SJCRH30 (cell line): Measurements from ENCODE around the gene HBG2. TPM values are rescaled to one million over a fixed set of nuclear protein-coding genes. Genes with fewer than 3 reads are reported as not detected.
"Not testable (repeated sequence)": the region's sequence is repeated elsewhere in the genome, so short reads cannot be mapped to it uniquely, and the experiment has no call there.

Experiments used
- DNase-seq, 2 experiments: peaks; one replicate each; pipeline ENCODE4 v3.0.0-alpha.2; 2015 to 2020
- H3K27ac ChIP-seq: fragments of 250-450 bp; sonication (Bioruptor Pico); 2 replicates; pipeline ENCODE4 v1.5.1; 2020; ENCODE audit warnings: mild to moderate bottlenecking, moderate library complexity
- H3K27me3 ChIP-seq: fragments of 250-450 bp; sonication (Bioruptor Pico); 2 replicates; pipeline ENCODE4 v1.5.1; 2020; ENCODE audit warnings: mild to moderate bottlenecking, moderate library complexity
- H3K36me3 ChIP-seq: fragments of 250-450 bp; sonication (Bioruptor Pico); 2 replicates; pipeline ENCODE4 v1.5.1; 2020; ENCODE audit warnings: mild to moderate bottlenecking, moderate library complexity
- H3K4me1 ChIP-seq: fragments of 250-450 bp; sonication (Bioruptor Pico); 2 replicates; pipeline ENCODE4 v1.5.1; 2020; ENCODE audit warnings: mild to moderate bottlenecking, moderate library complexity
- H3K4me3 ChIP-seq: fragments of 250-450 bp; sonication (Bioruptor Pico); 2 replicates; pipeline ENCODE4 v1.5.1; 2020; ENCODE audit warnings: mild to moderate bottlenecking, moderate library complexity
- H3K9me3 ChIP-seq: fragments of 250-450 bp; sonication (Bioruptor Pico); replicated peaks from 2 replicates; pipeline ENCODE4 v1.5.1; 2020; ENCODE audit warnings: mild to moderate bottlenecking, moderate library complexity
- total RNA-seq: library from RNA; depleted of rRNA; stranded (reverse); fragments of >200 nt; shearing (Covaris generic); gene quantifications from 2 replicates; pipeline ENCODE4 v1.2.3, GENCODE V29; 2014; rRNA removed

Gene HBG2
- not detected in 2 replicates for total RNA-seq

GRCh38 chr11:5254646-5255413, at the start of gene HBG2:
Gene HBG2, minus strand, starts transcription at chr11:5254781. Its CDS starts 53 bp downstream, at chr11:5254728.
- H3K27ac ChIP-seq, H3K9me3 ChIP-seq, H3K27me3 ChIP-seq, H3K4me3 ChIP-seq, DNase-seq, H3K36me3 ChIP-seq, H3K4me1 ChIP-seq: not testable (repeated sequence)

DNA sequence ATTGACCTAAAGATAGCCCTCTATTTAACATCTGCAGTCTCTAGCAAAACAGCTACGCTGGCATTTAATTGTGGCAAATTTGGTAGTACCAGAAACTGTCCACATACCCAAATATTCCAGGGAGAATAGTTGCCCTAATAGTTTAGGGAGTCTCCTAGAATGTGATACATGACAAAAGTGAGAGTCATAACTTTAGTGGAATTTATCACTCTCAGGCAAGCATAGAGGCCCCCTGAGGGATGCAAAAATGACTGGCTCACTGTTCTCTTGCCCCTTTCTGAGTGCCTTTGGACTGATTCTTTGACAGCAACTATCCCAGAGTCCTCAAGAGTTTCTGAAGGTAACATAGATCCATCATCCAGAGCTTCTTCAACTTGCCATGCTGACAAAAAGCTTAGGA, 49.5 kb upstream of the HBG2 start:
- no peak overlapping the region for H3K27ac ChIP-seq
- H3K4me1 ChIP-seq: no peaks in the 10 kb centered on the region
- no peak overlapping the region for H3K4me3 ChIP-seq
- no peaks in the 10 kb centered on the region; the same call in 1 of the 2 replicates for H3K36me3 ChIP-seq
- H3K9me3 ChIP-seq: no peaks in the 10 kb centered on the region
- no peaks in the 10 kb centered on the region for H3K27me3 ChIP-seq
- no peak for DNase-seq

GRCh38 chr11:5303626-5304025, 49.0 kb upstream of the HBG2 start:
- H3K9me3 ChIP-seq: no peaks in the 10 kb centered on the region
- no peak overlapping the region for H3K4me3 ChIP-seq
- H3K27ac ChIP-seq: no peak overlapping the region
- H3K36me3 ChIP-seq: no peaks in the 10 kb centered on the region; the same call in 1 of the 2 replicates
- no peaks in the 10 kb centered on the region for H3K27me3 ChIP-seq
- no peaks in the 10 kb centered on the region for H3K4me1 ChIP-seq
- DNase-seq: no peak

DNA sequence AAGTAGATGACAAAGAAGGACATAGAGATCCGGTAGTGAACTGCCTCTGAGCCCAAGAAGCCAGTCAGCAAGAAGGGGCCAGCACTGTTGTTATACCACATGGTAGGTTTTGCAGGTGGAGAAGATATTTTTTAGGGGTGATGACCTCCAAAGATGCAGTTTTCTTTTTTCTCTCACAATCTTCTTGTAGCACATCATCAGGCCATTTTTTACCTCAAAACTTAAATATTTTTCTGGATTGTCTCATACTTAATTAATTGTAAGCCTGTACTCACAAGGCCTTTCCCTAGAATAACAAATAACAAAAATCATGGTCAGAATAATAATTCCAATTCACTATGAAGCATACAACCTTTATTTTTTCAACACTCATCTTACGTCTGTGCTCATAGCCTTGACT, 47.3 kb upstream of the HBG2 start, which contains the start of gene OR51B4:
OR51B4 (minus strand) TSS at position 101 of the 400 bp plus-strand sequence; CDS start at position 101, 0 bp downstream.
- H3K36me3 ChIP-seq: no peaks in the 10 kb centered on the region
- no peaks in the 10 kb centered on the region; the same call in 1 of the 2 replicates for H3K27me3 ChIP-seq
- no peak within 1 kb of the TSS for H3K27ac ChIP-seq
- DNase-seq: no peak
- no peaks in the 10 kb centered on the region for H3K4me1 ChIP-seq
- H3K4me3 ChIP-seq: no peak within 1 kb of the TSS
- H3K9me3 ChIP-seq: no peaks in the 10 kb centered on the region

GRCh38 chr11:5300251-5300650, 45.7 kb upstream of the HBG2 start:
- Histone ChIP-seq H3K27me3 (no peaks in the 10 kb centered on the region; the same call in 1 of the 2 replicates), H3K4me3 (no peak overlapping the region), H3K27ac (no peak overlapping the region), H3K9me3 (no peaks in the 10 kb centered on the region), H3K4me1 (no peaks in the 10 kb centered on the region), H3K36me3 (no peaks in the 10 kb centered on the region)
- DNase-seq: no peak

- Histone ChIP-seq H3K27me3 (no peaks in the 10 kb centered on the region; the same call in 1 of the 2 replicates), H3K4me1 (no peaks in the 10 kb centered on the region), H3K27ac (no peak overlapping the region), H3K4me3 (no peak overlapping the region), H3K9me3 (no peaks in the 10 kb centered on the region), H3K36me3 (no peaks in the 10 kb centered on the region)
- DNase-seq: no peak
Measured at GRCh38 chr11:5298451-5298850, 43.9 kb upstream of the HBG2 start.

GRCh38 chr11:5297721-5298323, 43.2 kb upstream of the HBG2 start:
- H3K36me3 ChIP-seq: no peaks in the 10 kb centered on the region
- no peaks in the 10 kb centered on the region for H3K4me1 ChIP-seq
- H3K9me3 ChIP-seq: no peaks in the 10 kb centered on the region
- no peaks in the 10 kb centered on the region; the same call in 1 of the 2 replicates for H3K27me3 ChIP-seq
- H3K4me3 ChIP-seq: no peak overlapping the region
- no peak for DNase-seq
- H3K27ac ChIP-seq: no peak overlapping the region

GRCh38 chr11:5294342-5294995, 39.9 kb upstream of the HBG2 start:
- not testable (repeated sequence) for H3K4me3 ChIP-seq, H3K9me3 ChIP-seq, H3K36me3 ChIP-seq, H3K4me1 ChIP-seq, H3K27ac ChIP-seq, DNase-seq, H3K27me3 ChIP-seq

DNA sequence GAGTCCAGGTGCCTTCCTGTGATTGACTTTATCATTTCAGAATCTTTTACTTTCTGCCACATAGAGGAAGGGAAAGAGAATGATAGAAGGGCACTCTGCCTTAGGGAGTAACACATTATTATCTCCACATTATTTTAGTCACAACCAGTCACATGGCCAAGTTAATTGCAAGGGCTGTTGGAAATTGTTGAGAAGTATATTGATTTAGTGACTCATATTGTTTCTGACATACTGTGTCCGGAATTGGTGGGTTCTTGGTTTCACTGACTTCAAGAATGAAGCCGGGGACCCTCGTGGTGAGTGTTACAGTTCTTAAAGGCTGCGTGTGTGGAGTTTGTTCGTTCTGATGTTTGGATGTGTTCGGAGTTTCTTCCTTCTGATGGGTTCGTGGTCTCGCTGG, 38.4 kb upstream of the HBG2 start:
- no peak for DNase-seq
- no peak overlapping the region for H3K4me3 ChIP-seq
- no peak overlapping the region for H3K27ac ChIP-seq
- H3K9me3 ChIP-seq: no peaks in the 10 kb centered on the region
- no peaks in the 10 kb centered on the region for H3K36me3 ChIP-seq
- H3K27me3 ChIP-seq: no peaks in the 10 kb centered on the region; the same call in 1 of the 2 replicates
- no peaks in the 10 kb centered on the region for H3K4me1 ChIP-seq

- DNase-seq: peak in 1 of 2 experiments; percentile 17
Measured at GRCh38 chr11:5291207-5291838, 36.7 kb upstream of the HBG2 start.

GRCh38 chr11:5290106-5290505, 35.5 kb upstream of the HBG2 start:
- no peak overlapping the region for H3K4me3 ChIP-seq
- H3K36me3 ChIP-seq: no peaks in the 10 kb centered on the region
- no peaks in the 10 kb centered on the region for H3K4me1 ChIP-seq
- no peak overlapping the region for H3K27ac ChIP-seq
- no peaks in the 10 kb centered on the region for H3K27me3 ChIP-seq
- DNase-seq: no peak
- no peaks in the 10 kb centered on the region for H3K9me3 ChIP-seq

More at GRCh38 chr11:5291207-5291838, 36.7 kb upstream of the HBG2 start:
- H3K4me3 ChIP-seq: no peak overlapping the region
- H3K4me1 ChIP-seq: no peaks in the 10 kb centered on the region
- H3K27me3 ChIP-seq: no peaks in the 10 kb centered on the region; the same call in 1 of the 2 replicates
- no peaks in the 10 kb centered on the region for H3K36me3 ChIP-seq
- no peak overlapping the region for H3K27ac ChIP-seq
- no peaks in the 10 kb centered on the region for H3K9me3 ChIP-seq

DNA sequence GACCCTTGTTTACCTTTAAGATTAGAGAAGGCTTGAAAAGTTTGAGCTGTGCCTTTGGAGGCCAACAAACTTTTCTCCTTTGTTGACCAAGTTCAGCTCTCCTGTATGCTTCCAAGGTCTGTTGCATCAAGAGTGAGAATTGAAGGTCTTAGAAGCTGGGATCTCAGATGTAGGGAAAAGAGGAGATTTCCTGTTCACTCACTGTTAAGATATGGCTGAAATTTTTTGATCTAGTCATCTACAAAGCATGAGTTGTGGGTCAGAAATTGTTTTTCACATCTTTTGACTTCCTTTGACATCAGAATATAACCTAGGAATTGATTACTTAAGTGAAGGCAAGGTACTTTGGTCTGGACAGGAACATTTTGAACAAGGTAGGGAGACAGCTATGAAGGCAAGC, 35.1 kb upstream of the HBG2 start:
- Histone ChIP-seq H3K27me3 (no peaks in the 10 kb centered on the region), H3K36me3 (no peaks in the 10 kb centered on the region), H3K4me1 (no peaks in the 10 kb centered on the region), H3K27ac (no peak overlapping the region), H3K9me3 (no peaks in the 10 kb centered on the region), H3K4me3 (no peak overlapping the region)
- no peak for DNase-seq

GRCh38 chr11:5288906-5289550, 34.4 kb upstream of the HBG2 start:
- no peaks in the 10 kb centered on the region for H3K4me1 ChIP-seq
- H3K36me3 ChIP-seq: no peaks in the 10 kb centered on the region
- H3K27ac ChIP-seq: no peak overlapping the region
- no peaks in the 10 kb centered on the region for H3K27me3 ChIP-seq
- H3K4me3 ChIP-seq: no peak overlapping the region
- no peaks in the 10 kb centered on the region for H3K9me3 ChIP-seq
- no peak for DNase-seq

GRCh38 chr11:5288108-5288905, 33.7 kb upstream of the HBG2 start:
- no peak for DNase-seq
- no peak overlapping the region for H3K4me3 ChIP-seq
- no peaks in the 10 kb centered on the region for H3K36me3 ChIP-seq
- no peaks in the 10 kb centered on the region for H3K9me3 ChIP-seq
- H3K4me1 ChIP-seq: no peaks in the 10 kb centered on the region
- H3K27ac ChIP-seq: no peak overlapping the region
- no peaks in the 10 kb centered on the region for H3K27me3 ChIP-seq
